UCSD-AML1 (cell line): ENCODE measurements around the gene AKAP10.
"Not testable (repeated sequence)": the region's sequence is repeated elsewhere in the genome, so short reads cannot be mapped to it uniquely, and the experiment has no call there.

ENCODE experiments used
- DNase-seq: peaks from one replicate; lab custom pipeline; 2025; ENCODE audit not compliant: unreplicated experiment; lab: John Stamatoyannopoulos, UW

The AKAP10 gene

DNA sequence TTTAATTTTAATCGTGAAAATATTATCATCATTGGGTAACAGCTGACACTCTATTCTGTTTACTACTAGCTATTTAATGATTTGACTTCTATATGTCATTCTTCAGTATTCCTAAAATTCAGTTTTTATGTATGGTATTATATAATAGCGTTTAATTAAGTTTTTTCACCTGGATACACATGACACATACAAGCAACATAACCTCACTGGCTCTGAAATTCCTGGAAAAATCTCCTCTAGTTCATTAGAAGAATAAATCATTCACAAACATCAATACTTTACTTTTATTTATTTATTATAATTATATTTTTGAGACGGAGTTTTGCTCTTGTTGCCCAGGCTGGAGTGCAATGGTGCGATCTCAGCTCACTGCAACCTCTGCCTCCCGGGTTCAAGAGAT is 44.0 kb downstream of the AKAP10 start:
- DNase-seq = no peak

DNA sequence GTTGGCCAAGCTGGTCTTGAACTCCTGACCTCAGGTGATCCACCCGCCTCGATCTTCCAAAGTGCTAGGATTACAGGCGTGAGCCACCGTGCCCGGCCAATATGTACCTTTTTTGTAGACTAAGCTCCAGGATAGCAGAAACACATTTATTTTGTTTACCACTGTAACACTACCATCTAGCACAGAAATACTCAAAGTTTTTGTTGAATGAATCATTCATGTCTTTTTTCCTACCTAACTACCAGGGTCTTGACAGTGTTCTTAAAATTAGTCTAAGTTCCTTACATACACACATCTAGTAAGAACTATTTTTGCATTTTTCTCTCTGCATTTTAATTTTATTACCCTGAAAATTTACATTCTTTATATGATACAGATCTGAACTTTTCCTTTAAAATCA is 44.4 kb downstream of the AKAP10 start:
- no peak for DNase-seq

DNA sequence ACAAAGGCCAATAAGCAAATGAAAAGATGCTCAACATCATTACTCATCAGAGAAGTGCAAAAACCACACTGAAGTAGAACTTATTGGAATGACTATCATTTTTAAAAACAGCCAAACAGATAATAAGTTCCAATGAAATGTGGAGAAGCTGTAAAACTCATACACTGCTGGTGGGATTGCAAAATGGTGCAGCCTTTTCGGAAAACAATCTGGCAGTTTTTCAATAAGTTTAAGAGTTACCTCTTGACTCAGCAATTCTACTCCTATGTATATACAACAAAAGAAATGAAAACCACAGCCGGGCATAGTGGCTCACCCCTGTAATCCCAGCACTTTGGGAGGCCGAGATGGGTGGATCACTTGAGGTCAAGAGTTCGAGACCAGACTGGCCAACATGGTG is 49.3 kb downstream of the AKAP10 start:
- DNase-seq = no peak

DNA sequence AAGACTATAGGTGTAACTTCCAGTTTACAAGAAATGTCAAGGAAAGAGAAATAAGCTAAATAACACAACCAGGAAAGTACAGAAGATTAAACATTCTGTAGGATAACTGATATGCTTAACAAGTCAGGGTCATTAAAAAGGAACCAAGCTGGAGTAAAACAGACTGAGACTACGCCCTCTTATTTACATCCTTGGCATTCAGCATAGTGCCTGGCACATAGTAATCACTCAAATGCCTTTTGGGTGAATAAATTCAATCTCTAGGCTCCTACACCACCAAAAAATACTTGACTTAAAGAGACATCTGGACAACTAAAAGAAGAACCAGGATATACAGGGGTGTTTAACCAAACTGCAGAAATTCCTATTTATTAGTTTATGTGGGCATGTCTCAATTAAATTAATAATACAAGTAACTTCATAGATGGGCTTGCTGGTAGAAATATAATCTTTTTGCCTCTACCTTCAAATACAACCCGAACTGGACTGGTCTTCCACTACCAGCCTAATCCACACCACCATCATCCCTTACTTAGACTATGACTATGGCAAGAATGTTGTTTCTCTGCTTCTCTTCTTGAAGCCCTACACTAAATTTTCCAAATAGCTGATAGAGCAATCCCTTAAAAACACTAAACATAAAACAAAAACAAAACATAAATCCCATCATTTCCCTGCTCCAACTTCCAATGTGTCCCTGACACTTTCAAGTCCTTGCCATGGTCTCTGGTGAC is 62.2 kb downstream of the AKAP10 start:
- no peak for DNase-seq

DNA sequence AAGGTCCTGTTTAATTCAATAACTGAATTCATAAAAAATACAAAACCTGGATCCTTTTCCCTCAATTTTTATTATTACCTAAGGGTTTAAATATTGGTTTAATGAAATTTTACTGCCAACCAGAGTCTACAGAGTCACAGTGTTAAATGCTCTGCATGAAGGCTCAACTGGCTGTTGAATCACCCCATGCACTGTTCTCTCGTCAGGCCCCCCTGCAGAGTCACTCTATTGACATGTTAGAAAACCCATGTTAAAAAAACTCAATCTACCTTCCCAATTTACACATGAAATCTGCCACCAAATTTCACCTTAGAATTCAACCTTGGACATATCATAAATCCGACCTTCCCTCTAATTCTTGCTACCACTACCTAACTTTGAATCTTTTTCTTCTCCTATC is 66.6 kb downstream of the AKAP10 start:
- DNase-seq = no peak

DNA sequence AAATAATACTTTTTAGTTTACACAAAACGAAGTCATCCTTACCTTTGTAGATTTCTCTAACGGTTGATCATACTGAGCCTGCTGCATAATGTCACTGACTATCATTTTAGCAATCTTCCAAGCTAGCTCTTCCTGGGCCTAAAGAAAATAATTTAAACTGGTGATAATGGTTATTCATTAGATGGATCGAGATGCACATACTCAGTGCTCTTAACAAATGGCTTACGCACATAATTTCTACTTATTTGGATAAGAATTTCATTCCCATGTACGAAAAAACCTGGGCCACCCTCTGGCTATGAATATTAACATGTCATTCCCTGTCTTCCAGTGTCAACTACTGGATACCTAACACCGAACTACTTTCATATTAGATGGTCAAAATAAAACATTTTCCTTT is 68.5 kb downstream of the AKAP10 start:
- DNase-seq = no peak

DNA sequence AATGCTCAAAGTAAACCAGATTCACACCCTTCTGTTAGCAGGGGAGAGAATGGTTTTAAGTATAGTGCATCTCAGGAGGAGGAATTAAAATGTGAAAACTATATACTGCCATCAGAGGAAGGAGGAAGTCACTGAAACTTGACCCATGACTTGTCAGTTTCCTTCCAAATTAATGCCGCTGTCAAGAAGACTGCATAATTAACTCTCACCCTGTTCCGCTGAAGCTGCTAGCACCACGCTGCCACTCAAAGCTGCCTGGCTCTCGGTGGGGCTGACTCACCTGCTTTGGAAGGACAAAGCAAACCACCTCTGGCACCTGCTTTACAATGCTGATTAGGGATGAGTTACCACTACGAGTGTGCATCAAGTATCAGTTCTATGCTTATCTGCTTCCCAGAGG is 72.1 kb downstream of the AKAP10 start:
- no peak for DNase-seq

DNA sequence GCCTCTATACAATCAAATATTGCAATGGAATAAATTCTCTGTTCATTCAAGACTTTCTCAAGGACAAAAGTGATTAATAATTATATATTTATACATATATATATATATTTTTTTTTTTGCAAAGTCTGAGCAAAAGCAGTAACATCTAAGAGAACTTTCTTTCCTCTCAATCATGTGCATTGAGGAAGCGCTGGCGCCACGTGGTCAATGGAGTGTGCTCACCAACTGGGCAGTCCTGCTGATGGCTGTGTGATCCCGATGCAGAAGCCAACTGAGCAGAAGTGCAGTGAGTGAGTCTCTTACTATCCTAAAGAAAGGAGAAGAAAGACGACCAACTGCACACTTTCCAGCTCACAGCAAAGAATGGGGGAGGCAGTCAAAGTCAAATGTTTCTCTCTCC is 72.7 kb downstream of the AKAP10 start:
- no peak for DNase-seq

DNA sequence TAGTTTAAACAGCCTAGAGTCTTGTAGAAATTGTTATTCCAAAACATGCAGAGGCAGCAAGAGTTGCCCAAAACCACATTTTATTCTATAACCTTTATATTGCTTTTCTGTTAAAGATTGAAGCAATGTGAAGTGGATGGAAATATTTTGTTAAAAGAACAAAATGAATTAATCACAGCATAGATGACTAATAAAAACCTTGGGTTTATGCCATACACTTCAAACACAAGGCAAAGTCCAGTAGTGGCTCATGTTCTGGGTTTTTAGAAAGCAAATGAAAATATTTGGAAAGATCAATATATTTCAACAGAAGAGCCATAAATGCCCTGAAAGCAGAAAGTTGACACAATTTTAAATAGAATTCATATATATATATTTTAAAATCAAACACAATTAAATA is 73.2 kb downstream of the AKAP10 start:
- DNase-seq = no peak

DNA sequence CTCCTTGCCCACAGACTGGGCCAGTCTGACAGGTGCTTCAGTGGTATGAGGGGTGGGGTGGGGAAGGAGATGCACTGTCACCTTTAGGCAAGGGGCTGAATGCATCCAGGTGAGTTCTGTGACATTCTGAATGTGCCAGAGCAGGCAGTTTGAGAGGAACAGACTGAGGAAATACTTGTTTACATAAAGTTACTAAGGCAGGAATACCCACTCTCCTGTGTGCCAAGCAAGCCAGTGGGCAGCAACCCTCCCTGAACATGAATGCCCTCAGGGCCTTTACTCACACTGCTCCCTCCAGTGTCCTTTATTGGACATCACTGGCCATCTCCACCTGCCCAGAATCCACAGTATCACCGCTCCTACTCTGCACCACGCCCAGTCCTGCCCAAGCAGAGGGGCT is 76.8 kb downstream of the AKAP10 start:
- no peak for DNase-seq

DNA sequence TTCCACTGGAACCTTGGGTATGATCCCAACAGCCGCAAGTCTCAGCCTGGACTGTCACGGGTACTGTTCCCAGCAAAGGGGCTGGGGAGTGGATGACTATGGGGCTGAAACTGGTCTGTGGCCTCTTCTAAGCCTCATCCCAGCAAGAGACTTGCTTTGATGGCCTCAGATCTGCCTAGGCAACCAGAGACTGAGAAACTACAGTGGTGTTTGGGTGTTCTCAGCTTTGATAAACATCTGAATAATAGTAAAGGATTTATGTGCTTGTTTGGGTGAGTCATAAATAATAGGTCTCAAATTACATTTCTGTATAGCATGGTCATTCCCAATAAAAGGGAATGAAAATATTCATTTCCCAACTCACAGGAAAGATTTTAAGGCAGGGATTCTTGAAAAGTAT is 79.7 kb downstream of the AKAP10 start:
- DNase-seq = no peak

DNA sequence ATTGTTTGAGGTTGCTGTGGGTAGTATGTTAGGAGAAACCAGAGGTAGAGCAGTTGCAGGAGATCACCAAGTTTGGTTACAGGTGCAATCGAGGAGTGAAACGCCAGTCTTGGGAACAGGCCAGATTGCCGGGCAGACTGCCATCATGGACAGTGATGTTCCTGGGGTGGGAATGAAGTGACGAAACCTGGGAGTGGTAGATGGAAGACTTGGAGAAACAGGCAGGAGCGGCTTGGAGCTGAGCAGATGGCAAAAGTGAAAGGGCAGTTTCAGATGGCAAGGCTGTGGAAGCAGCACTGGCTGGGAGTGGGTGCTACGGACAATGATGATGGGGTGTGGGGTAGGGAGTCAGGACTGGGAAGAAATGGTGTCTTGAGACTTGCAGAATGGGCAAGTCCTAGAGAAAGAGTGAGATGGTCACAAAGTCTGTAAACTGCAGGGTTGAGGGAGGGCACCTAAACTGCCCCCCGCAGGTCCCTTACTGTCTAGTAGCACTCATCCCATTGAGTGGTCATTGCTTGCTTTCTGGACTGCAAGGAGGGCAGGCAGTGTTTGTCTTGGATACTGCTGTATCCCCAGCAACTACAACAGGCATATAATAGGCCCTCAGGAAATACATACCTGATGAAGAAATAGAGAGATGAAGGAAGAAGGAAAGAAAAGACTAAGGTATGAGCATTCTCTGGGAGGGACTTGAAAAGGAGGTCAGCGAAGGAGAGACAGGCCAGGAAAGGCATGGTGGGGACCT is 80.4 kb downstream of the AKAP10 start:
- no peak for DNase-seq

DNA sequence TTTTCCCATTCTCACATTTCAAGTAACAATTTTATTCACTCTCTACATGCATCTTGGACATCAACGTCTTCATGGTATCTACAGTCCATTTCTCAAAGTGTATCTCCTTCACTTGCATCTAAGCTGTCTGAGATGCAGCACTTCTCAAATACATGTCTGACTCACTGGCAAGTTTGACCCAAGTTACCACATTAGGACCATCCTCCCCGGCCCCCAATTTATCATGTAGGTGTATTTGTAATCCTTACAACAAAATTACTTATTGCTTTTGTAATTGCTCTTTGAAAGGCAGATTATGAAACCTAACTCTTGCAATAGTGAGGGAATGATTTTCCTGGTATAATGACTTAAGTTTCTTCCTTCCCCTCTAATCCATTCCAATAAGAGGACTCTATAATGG is 80.9 kb downstream of the AKAP10 start:
- DNase-seq = no peak

DNA sequence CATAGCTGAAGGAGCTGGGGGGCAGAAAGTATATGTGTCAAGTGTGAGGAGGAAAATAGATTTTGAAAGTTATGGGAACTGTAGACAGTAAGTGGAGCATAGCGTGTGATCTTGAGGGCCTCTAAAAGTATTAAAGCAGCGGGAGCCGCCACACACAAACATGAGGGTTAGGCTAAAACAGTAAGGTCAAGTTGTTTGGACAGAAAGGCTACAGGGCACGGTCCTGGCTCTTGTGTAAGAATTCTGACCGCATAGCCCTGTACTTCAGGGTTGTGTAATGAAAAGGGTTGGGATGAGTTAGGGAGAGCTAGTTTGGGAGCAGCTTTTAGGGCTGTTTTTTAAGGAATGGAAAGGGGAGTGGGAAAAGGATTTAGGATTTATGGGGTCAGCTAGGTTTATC is 87.1 kb downstream of the AKAP10 start:
- not testable (repeated sequence) for DNase-seq

DNA sequence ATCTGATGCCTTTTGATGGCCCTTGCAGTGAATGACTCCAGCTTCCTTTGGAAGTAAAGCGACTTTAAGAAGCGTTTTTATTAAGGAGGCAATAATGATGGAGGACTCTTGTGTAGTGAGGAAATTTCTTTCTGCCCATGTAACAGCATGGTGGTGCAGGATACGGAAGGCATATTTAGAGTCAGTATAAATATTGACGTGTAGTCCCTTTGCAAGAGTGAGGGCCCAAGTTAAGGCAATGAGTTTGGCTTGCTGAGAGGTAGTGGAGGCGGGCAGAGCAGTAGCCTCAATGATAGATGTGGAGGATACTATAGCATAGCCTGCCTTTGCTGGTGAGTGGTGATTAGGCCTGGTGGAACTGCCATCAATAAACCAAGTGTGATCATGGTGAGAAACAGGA is 87.6 kb downstream of the AKAP10 start:
- DNase-seq = not testable (repeated sequence)

DNA sequence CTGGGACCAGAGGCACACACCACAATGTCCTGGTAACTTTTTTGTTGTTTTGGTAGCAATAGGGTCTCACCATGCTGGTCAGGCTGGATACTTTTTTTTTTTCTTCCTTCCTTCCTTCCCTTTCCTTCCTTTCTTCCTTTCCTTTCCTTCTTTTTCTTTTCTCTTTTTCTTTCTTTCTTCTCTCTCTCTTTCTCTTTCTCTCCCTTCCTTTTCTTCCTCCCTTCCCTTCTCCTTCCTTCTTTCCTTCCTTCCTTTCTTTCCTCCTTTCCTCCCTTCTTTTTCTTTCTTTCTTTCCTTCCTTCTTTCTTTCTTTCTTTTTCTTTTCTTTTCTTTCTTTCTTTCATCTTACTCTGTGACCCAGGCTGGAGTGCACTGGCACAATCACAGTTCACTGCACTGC is 91.5 kb downstream of the AKAP10 start:
- no peak for DNase-seq

DNA sequence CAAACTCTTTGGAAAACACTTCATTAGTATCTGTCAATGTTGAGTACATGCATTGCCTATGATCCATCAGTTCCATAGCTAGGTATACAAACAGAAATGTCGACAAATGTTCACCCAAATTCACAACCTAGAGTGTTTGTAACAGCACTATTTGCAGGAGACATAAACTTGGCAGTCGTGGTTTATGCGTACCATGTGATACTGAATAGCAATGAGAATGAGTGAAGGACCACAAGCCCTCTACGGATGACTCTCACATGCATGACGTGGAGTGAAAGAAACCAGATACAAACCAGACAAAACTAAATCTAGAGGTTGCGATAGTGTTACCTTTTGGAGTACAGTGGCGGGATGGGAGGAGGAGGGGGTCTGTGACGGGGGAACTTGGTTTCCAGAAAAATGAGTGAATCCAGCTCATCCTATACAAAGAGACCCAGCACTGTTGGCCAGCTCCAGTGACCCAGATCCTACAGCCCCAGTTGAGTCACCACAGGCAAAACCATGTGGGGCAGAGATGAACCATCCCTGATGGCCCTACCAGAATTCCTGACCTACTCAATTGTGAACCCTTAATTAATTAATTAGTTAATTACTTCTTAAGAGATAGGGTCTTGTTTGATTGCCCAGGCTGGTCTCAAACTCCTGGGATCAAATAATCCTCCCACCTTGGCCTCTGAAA is 94.0 kb downstream of the AKAP10 start:
- DNase-seq = no peak

DNA sequence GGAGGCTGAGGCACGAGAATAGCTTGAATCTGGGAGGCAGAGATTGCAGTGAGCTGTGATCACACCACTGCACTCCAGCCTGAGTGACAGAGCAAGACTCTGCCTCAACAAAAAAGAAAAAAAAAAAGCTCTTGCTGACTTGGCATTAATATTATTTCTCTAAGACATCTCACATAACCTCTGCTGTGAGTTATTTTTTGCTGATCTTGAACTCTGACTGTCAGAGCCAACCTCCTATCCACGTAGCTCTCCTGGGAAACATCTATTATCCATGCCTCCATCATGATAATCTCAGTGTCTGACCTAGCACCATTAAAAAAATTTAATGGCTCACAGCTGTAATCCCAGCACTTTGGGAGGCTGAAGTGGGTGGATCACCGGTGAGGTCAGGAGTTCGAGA is 97.2 kb downstream of the AKAP10 start:
- DNase-seq = no peak

DNA sequence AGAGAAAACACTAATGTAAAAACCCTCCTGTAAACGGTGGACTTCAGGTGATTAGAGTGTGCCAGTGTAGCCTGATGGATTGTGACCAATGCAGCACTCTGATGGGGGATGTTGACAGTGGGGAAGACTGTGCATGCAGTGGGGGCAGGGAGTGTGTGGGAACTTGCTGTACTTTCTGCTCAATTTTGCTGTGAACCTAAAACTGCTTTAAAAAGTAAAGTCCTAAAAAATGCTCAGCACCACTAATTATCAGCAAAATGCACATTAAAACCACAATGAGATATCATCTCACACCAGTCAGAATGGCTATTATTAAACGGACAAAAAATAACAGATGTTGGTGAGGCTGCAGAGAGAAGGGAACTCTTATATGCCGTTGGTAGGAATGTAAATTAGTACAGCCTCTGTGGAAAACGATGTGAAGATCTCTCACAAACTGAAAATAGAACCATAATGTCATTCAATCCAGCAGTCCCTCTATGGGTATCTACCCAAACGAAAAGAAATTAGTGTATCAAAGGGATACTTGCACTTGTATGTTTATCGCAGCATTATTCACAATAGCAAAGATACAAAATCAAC is 100.2 kb downstream of the AKAP10 start:
- no peak for DNase-seq

DNA sequence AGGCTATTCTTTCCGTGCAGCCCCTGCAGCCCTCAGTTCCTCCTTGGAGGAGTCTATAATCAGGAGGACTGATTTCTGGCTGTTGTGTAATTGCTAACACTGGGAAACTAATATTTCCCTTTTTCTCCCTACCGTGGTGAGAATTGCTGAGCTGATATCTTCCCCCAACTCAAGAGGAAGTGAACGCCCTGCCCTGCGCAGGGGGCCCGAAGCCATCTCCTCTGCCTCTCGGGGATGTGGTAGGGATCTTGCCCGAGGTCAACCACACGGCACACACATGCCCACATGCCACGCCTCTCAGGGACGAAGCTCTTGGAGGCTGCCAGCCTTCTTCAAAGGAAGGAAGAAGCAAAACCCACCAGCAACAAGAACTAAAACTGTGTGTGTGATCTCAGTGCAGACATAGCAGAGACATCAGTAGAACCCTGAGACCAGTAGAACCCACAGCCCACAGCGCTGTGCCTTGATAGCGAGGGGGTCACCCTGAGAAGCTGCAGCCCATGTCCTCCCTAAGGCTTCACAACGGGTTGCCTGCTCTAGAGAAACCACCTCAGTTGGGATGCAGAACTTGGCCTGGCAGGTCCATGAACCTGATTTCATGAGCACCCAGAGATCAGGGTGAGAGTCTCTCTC is 101.0 kb downstream of the AKAP10 start:
- DNase-seq = peak; percentile 77

DNA sequence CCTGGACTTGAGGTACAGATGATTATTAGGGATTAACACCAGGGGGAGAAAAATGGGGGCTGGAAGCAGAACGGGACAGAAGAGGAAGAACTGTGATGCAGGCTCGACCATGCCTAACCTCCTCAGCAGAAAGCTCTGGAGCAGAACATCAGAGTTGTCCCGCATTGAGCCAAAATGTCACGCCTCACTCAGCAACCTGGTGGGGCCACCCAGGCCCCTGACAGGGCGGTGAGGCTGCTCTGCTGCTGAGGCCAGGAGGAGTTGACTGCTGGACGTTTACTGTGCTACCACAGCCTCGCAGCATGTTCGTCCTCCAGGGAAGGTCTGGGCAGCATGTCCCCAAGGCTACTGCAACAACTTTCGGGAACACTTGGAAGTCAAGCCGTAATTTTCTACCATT is 103.4 kb downstream of the AKAP10 start:
- DNase-seq = no peak
